Ovary (tissue), 9 donors: Measurements from ENCODE around the gene ATP5F1E. TPM values are rescaled to one million over a fixed set of nuclear protein-coding genes. Genes with fewer than 3 reads are reported as not detected.
A peak's percentile ranks its signal among the peaks of the same experiment; 100 is the strongest.

Experiments
- DNase-seq, 5 donors: peaks; one replicate each; pipeline ENCODE4 v3.0.0-alpha.2; 2019 to 2020
- H3K27ac ChIP-seq, 2 donors: fragments of 200-600 bp; one replicate each; pipeline versions ENCODE4 v1.5.1 to v1.8.0; 2019 to 2022
- H3K27me3 ChIP-seq: fragments of 200-600 bp; one replicate; pipeline ENCODE4 v1.8.0; 2022
- H3K36me3 ChIP-seq: fragments of 200-600 bp; sonication (generic); one replicate; pipeline ENCODE4 v1.5.1; 2019
- H3K4me1 ChIP-seq: one replicate; pipeline ENCODE4 v1.8.1; 2013; ENCODE audit warnings: mild to moderate bottlenecking, moderate library complexity; ENCODE audit not compliant: insufficient read depth
- H3K4me3 ChIP-seq: fragments of 200-600 bp; sonication (generic); one replicate; pipeline ENCODE4 v1.5.1; 2017
- H3K9me3 ChIP-seq, 2 donors: fragments of 200-600 bp in 1 of 2; sonication (generic) in 1 of 2; one replicate each; pipeline versions ENCODE4 v1.5.1 to v1.8.1; 2013 to 2019; ENCODE audit warnings: mild to moderate bottlenecking in 1 of 2, moderate library complexity in 1 of 2
- EP300 ChIP-seq: sonication (generic); formaldehyde crosslinking; IDR thresholded peaks from one replicate; pipeline ENCODE4 v1.6.1; 2017; ENCODE audit warnings: antibody characterized with exemption
- POLR2A ChIP-seq: fragments of 450-650 bp; IDR thresholded peaks from one replicate; pipeline ENCODE4 v1.6.1; 2017; ENCODE audit warnings: antibody characterized with exemption, mild to moderate bottlenecking, moderate library complexity
- WGBS, 3 donors: extraction: QIAGEN DNeasy Blood & Tissue Kit in 1 of 3; methylation state at CpG; one replicate each; pipeline versions ENCODE4 v1.1.5 to v1.1.7; 2013 to 2017; 5-methylcytosine and 5-hydroxymethylcytosine counted together
- intact Hi-C, 4 donors: fragments of 100-400 bp; cut with DNase I; formaldehyde crosslinking; loops; one replicate each; pipeline versions ENCODE4 v1.11.0 to v1.15.1; 2022 to 2023
- polyA plus RNA-seq, 2 donors: library from polyadenylated mRNA; stranded (reverse); fragments of 200-250 nt in 1 of 2; fragments of 350-450 nt in 1 of 2; fragmentation: Illumina TruSeq in 1 of 2; extraction: RNeasy Lipid Tissue Mini Kit (QIAGEN cat#74804) in 1 of 2; gene quantifications; one replicate each; pipeline ENCODE4 v1.2.3, GENCODE V29; 2013 to 2014
- total RNA-seq, 7 donors: library from RNA; depleted of rRNA in 2 of 7; stranded (reverse); fragments of >200 nt in 2 of 7; fragmentation: NEBNext Ultra II Directional in 3 of 7; extraction: Animal tissue kit (Norgen Biotek cat#: 25700) in 3 of 7; gene quantifications; one replicate each; pipeline versions ENCODE4 v1.1.0 to v1.2.4, GENCODE V29; 2016 to 2023
- TF ChIP-seq, protein P1 (sequence below), 3 donors: fragments of 450-650 bp in 2 of 3; fragments of 200-600 bp in 1 of 3; IDR thresholded peaks; one replicate each; pipeline versions ENCODE4 v1.5.1 to v1.8.0; 2016 to 2022; ENCODE audit warnings: antibody characterized with exemption in 3 of 3, mild to moderate bottlenecking in 1 of 3
- donor health status: DM: no; HTN: no; CAD: no; lungs with moderate emphysema.
- donor health status: DM: no; HTN: no; CAD: no.
- donor health status: Bipolar disorder and iron deficiency.
- donor health status: DM: yes; HTN: yes; CAD: no.
- donor health status: DM: no; HTN: no; CAD: no.
- donor health status: DM: yes; HTN: yes; CAD: no.

Gene ATP5F1E
- total and polyA plus RNA-seq, 9 donors = 23.2 to 73.1 (median 45.4) TPM

DNA sequence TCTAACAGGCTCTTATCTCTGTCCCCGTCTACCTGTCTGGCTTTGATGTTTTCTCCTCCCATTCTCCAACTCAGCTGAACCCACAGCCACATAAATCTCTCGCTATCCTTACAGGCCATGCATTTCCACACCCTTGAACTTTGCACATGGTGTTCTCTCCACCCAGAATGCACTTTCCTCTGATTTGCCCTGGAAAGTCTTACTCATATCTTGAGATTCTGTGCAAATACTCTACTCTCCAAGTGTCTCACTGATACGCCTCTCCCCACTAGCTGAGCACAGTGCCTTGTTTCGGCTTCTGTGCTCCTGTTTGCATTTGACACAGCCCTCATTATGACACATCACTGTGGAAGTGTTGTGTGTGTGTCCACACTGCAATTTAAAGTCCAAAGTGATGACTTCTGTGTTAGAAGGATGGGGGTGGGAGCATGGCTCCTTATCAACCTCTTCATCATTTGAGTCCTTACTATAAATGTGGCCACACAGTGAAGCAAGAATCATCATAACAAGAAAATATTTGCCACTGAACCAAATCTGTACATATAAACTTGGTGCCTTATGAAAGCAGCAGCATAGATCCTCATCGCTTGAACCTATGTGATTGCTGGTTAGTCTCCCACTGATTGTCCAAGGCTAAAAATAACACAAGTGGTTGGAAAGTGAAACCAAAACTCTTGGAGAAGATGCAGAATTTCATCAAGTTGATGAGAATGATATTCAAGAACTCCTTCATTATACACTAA lies 16.0 kb upstream of the ATP5F1E start:
- H3K27ac ChIP-seq = no peak overlapping the region
- DNase-seq = no peak
- 74 to 82% (median 76%) methylated on average over 5 of the region's 5 CpGs for WGBS, 3 donors
- intact Hi-C loops = loop anchor here in 1 of 4 donors (10.0 kb wide), 1 partner anchor 173 kb away; no protein-coding TSS in a partner anchor
- no peak for TF ChIP-seq EP300
- TF ChIP-seq, protein P1, sequence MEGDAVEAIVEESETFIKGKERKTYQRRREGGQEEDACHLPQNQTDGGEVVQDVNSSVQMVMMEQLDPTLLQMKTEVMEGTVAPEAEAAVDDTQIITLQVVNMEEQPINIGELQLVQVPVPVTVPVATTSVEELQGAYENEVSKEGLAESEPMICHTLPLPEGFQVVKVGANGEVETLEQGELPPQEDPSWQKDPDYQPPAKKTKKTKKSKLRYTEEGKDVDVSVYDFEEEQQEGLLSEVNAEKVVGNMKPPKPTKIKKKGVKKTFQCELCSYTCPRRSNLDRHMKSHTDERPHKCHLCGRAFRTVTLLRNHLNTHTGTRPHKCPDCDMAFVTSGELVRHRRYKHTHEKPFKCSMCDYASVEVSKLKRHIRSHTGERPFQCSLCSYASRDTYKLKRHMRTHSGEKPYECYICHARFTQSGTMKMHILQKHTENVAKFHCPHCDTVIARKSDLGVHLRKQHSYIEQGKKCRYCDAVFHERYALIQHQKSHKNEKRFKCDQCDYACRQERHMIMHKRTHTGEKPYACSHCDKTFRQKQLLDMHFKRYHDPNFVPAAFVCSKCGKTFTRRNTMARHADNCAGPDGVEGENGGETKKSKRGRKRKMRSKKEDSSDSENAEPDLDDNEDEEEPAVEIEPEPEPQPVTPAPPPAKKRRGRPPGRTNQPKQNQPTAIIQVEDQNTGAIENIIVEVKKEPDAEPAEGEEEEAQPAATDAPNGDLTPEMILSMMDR (IDR thresholded peaks at IDR 0.05) = no peak
- no peak for TF ChIP-seq POLR2A
- H3K4me3 ChIP-seq = no peak overlapping the region
- H3K4me1 ChIP-seq = peaks cover 3% of the 10 kb centered on the region
- H3K27me3 ChIP-seq = no peaks in the 10 kb centered on the region
- H3K36me3 ChIP-seq = no peaks in the 10 kb centered on the region
- no peaks in the 10 kb centered on the region for H3K9me3 ChIP-seq

DNA sequence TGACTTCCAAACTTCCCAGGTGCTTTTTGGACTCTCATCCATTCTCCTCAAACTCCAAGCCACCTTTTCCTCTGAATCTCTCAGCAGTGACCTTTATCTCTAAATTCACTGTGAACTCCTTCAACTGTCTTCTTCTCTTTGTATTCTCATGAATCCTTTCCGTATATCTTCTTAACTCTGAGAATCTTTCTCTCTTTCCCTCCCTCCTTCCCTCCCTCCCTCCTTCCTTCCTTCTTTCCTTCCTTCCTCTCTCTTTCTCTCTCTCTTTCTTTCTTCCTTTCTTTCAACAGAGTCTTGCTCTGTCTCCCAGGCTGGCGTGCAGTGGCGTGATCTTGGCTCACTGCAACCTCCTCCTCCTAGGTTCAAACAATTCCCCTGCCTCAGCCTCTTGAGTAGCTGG lies 14.7 kb upstream of the ATP5F1E start:
- H3K36me3 ChIP-seq = no peaks in the 10 kb centered on the region
- no peak overlapping the region for H3K27ac ChIP-seq
- TF ChIP-seq, protein P1 (IDR thresholded peaks at IDR 0.05) = no peak
- TF ChIP-seq EP300 = no peak
- no peak for TF ChIP-seq POLR2A
- WGBS, 3 donors = 92 to 94% (median 92%) methylated on average over 3 of the region's 3 CpGs
- intact Hi-C loops = loop anchor here in 1 of 4 donors (10.0 kb wide), 1 partner anchor 172 kb away; no protein-coding TSS in a partner anchor
- no peak overlapping the region for H3K4me3 ChIP-seq
- DNase-seq = no peak
- H3K27me3 ChIP-seq = no peaks in the 10 kb centered on the region
- peaks cover 4% of the 10 kb centered on the region for H3K4me1 ChIP-seq
- no peaks in the 10 kb centered on the region for H3K9me3 ChIP-seq

DNA sequence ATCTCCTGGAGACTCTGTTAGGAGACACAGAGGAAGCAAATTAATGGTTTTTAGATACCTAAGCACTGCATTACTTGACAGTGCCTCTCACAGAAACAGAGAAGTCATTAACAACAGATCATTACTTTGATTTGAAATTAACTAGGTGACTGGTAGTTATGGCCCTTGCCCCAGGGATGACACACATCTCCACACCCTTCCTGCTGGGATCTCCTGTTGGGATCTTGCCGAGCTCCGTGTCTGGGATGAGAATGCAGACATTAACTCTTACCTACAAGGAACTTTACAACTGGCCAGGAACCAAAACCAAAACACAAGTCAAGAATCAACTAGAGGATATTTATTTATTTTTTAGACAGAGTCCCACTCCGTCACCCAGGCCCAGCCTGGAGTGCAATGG lies 12.7 kb upstream of the ATP5F1E start:
- intact Hi-C loops = loop anchor here in 2 of 4 donors (5.0 to 10.0 kb wide), 3 partner anchors 67 to 170 kb away; no protein-coding TSS in a partner anchor
- Histone ChIP-seq H3K4me1 (peaks cover 8% of the 10 kb centered on the region), H3K4me3 (no peak overlapping the region), H3K36me3 (no peaks in the 10 kb centered on the region), H3K27me3 (no peaks in the 10 kb centered on the region), H3K9me3 (no peaks in the 10 kb centered on the region), H3K27ac (no peak overlapping the region)
- TF ChIP-seq, protein P1 (IDR thresholded peaks at IDR 0.05) = no peak
- no peak for TF ChIP-seq POLR2A
- 79 to 85% (median 81%) methylated on average over 3 of the region's 3 CpGs for WGBS, 3 donors
- no peak for DNase-seq

DNA sequence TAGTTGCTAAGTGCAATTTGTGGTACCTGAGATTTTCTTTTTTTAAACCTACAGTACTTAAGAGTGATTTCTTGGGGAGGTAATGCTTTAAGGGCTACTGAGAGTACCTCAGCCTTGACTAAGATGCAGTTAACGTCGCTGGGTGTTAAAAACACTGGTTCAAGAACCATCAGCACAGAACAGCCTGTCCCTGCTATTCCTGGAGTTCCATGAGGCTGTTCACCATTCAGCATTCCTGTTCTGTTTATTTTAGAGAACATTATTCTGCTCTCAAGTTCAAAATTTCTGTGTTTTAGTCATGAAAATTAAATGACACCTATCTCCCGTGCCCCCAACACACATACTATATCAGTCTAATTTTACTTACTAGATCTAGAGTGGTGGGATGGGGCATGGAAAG lies 12.2 kb upstream of the ATP5F1E start:
- no peak for DNase-seq
- intact Hi-C loops = loop anchor here in 2 of 4 donors (5.0 to 10.0 kb wide), 3 partner anchors 67 to 169 kb away; no protein-coding TSS in a partner anchor
- no peak for TF ChIP-seq POLR2A
- 86 to 90% (median 89%) methylated on average over 3 of the region's 3 CpGs for WGBS, 3 donors
- H3K4me3 ChIP-seq = no peak overlapping the region
- H3K27ac ChIP-seq = no peak overlapping the region
- H3K9me3 ChIP-seq = no peaks in the 10 kb centered on the region
- no peaks in the 10 kb centered on the region for H3K36me3 ChIP-seq
- peaks cover 8% of the 10 kb centered on the region for H3K4me1 ChIP-seq
- H3K27me3 ChIP-seq = no peaks in the 10 kb centered on the region

DNA sequence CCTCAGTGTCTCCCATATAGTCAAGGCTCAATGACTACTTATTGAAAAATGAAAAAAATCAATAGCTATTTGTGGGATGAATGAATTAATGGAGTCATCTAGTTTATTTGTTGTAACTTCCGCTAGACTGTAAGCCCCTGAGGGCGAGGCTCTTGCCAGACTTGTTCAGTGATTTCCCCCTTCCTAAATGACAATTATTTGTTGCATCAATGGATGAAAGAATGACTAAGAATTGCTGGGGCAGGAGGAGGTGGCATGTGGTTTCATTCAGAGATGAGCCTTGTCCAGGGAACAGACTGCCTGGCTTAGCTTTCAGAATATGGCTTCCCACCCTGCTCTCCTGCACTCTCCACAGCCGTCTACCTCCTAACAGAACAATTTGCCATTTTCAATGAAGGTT lies 11.6 kb upstream of the ATP5F1E start:
- Histone ChIP-seq H3K27ac (peak overlapping the region in 1 of 2 donors; percentile 69), H3K4me1 (peaks cover 8% of the 10 kb centered on the region), H3K9me3 (no peaks in the 10 kb centered on the region), H3K36me3 (no peaks in the 10 kb centered on the region), H3K27me3 (no peaks in the 10 kb centered on the region), H3K4me3 (no peak overlapping the region)
- 82 to 89% (median 83%) methylated on average over 3 of the region's 3 CpGs for WGBS, 3 donors
- TF ChIP-seq, protein P1 (IDR thresholded peaks at IDR 0.05) = no peak
- TF ChIP-seq POLR2A = no peak
- TF ChIP-seq EP300 = no peak
- DNase-seq = no peak
- intact Hi-C loops = loop anchor here in 2 of 4 donors (5.0 to 10.0 kb wide), 3 partner anchors 66 to 169 kb away; no protein-coding TSS in a partner anchor
